Upper lobe of right lung (tissue), 1 donor: Measurements from ENCODE around the gene DGAT2L6. TPM values are rescaled to one million over a fixed set of nuclear protein-coding genes. Genes with fewer than 3 reads are reported as not detected.

Experiments
- total RNA-seq: library from RNA; stranded (reverse); fragmentation: NEBNext Ultra II Directional; extraction: Animal tissue kit (Norgen Biotek cat#: 25700); gene quantifications from one replicate; pipeline ENCODE4 v1.2.1, GENCODE V29; 2021
- donor health status: DM: no; HTN: yes; CAD: no; lungs with severe emphysema.

DGAT2L6 gene
- total RNA-seq, 1 donor from 2014 or later: not detected

Other genes with a start within 250 kb of the DGAT2L6 start
- 0.26 TPM for gene AWAT2, start 127.5 kb upstream of the DGAT2L6 start, total RNA-seq
- gene OTUD6A, start 115.0 kb upstream of the DGAT2L6 start, total RNA-seq: not detected
- gene IGBP1, start 44.0 kb upstream of the DGAT2L6 start, total RNA-seq: 51.7 TPM
- gene AWAT1, start 57.2 kb downstream of the DGAT2L6 start, total RNA-seq: not detected
- gene P2RY4, start 82.7 kb downstream of the DGAT2L6 start, total RNA-seq: 0.23 TPM
- not detected for gene ARR3, start 90.9 kb downstream of the DGAT2L6 start, total RNA-seq
- not detected for gene RAB41, start 104.7 kb downstream of the DGAT2L6 start, total RNA-seq
- 23.6 TPM for gene PDZD11, start 112.4 kb downstream of the DGAT2L6 start, total RNA-seq
- gene KIF4A, start 112.6 kb downstream of the DGAT2L6 start, total RNA-seq: 0.75 TPM
- gene GDPD2, start 245.8 kb downstream of the DGAT2L6 start, total RNA-seq: not detected